Uterus (tissue), 2 donors: ENCODE results near the gene MUC20.

Source experiments
- POLR2A ChIP-seq, 2 donors: fragments of 450-650 bp; IDR thresholded peaks; one replicate each; pipeline ENCODE4 v1.6.1; 2016; ENCODE audit warnings: antibody characterized with exemption in 2 of 2, mild to moderate bottlenecking in 1 of 2, moderate library complexity in 1 of 2
- TF ChIP-seq, protein P1 (sequence below), 4 experiments: fragments of 200-600 bp in 2 of 4; fragments of 450-650 bp in 2 of 4; sonication (generic) in 2 of 4; IDR thresholded peaks; one replicate each; pipeline ENCODE4 v1.5.1; 2016 to 2019; ENCODE audit warnings: antibody characterized with exemption in 4 of 4, mild to moderate bottlenecking in 2 of 4, moderate library complexity in 1 of 4

DNA sequence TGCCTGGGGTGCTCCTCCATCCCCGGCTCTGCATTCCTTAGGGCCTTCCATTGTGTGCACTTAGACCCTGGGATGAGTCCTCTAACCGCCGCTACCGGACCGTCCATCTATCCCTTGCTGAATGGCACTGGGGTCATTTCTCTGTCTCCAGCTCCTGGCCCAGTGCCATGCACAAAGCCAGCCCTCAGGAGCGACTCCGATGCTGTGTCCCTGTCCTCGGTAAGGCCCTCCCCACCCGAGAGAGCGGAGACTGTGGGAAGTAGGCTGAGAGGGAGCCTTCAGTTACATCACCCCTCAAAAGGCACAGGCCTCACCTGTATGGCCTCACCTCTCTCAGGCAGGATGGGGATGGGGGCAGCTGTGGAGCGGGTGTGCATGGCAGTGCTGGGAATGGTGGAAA, 57.2 kb downstream of the MUC20 start:
- TF ChIP-seq, protein P1, sequence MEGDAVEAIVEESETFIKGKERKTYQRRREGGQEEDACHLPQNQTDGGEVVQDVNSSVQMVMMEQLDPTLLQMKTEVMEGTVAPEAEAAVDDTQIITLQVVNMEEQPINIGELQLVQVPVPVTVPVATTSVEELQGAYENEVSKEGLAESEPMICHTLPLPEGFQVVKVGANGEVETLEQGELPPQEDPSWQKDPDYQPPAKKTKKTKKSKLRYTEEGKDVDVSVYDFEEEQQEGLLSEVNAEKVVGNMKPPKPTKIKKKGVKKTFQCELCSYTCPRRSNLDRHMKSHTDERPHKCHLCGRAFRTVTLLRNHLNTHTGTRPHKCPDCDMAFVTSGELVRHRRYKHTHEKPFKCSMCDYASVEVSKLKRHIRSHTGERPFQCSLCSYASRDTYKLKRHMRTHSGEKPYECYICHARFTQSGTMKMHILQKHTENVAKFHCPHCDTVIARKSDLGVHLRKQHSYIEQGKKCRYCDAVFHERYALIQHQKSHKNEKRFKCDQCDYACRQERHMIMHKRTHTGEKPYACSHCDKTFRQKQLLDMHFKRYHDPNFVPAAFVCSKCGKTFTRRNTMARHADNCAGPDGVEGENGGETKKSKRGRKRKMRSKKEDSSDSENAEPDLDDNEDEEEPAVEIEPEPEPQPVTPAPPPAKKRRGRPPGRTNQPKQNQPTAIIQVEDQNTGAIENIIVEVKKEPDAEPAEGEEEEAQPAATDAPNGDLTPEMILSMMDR (IDR thresholded peaks at IDR 0.05): no peak
- no peak for TF ChIP-seq POLR2A (IDR thresholded peaks at IDR 0.05)
